Panc1 (cell line): ENCODE results near the gene ABCG2. TPM values are rescaled to one million over a fixed set of nuclear protein-coding genes. Genes with fewer than 3 reads are reported as not detected.

Experiments
- ATAC-seq: fragments of 200-7000 bp; cut with Tn5 transposase; 2 replicates; pipeline ENCODE4 v1.9.1; 2020; ENCODE audit warnings: mild to moderate bottlenecking, moderate library complexity
- BruUV-seq: library from RNA; stranded (reverse); fragments of 400-500 nt; replicated peaks from 2 replicates; lab custom pipeline; 2021; lab: Mats Ljungman, UMichigan
- CTCF ChIA-PET: fragments of 300-600 bp; sonication (Branson Sonifier 250); formaldehyde crosslinking; loops from one replicate; lab custom pipeline; 2022; ENCODE audit warnings: antibody characterized with exemption; lab: Charles Lee
- POLR2A ChIA-PET: fragments of 300-600 bp; sonication (Branson Sonifier 250); formaldehyde crosslinking; loops from one replicate; lab custom pipeline; 2022; ENCODE audit warnings: antibody characterized with exemption; lab: Charles Lee
- DNase-seq: peaks from one replicate; pipeline ENCODE4 v3.0.0-alpha.2; 2010; ENCODE audit warnings: low read depth, low spot score
- H3K27ac ChIP-seq: 2 replicates; pipeline ENCODE4 v1.5.1; 2011; ENCODE audit warnings: mild to moderate bottlenecking, low read length, inconsistent platforms
- H3K27me3 ChIP-seq: fragments of 200-500 bp; sonication (Bioruptor generic); 2 replicates; pipeline ENCODE4 v1.6.0; 2014; ENCODE audit warnings: low read length, inconsistent platforms; ENCODE audit not compliant: control insufficient read depth, insufficient read depth
- H3K36me3 ChIP-seq: fragments of 200-500 bp; sonication (Bioruptor generic); 2 replicates; pipeline ENCODE4 v1.5.1; 2014; ENCODE audit warnings: inconsistent platforms, mild to moderate bottlenecking, low read length, moderate library complexity; ENCODE audit not compliant: control insufficient read depth, insufficient read depth
- H3K4me1 ChIP-seq: 2 replicates; pipeline ENCODE4 v1.5.1; 2011; ENCODE audit warnings: inconsistent platforms, mild to moderate bottlenecking, low read length, moderate library complexity; ENCODE audit not compliant: control insufficient read depth, insufficient read depth
- H3K4me3 ChIP-seq, 2 experiments: 2 replicates each; pipeline ENCODE4 v1.5.1; 2011 to 2012; ENCODE audit warnings: low read depth in 2 of 2, low read length in 2 of 2, mild to moderate bottlenecking in 2 of 2, inconsistent platforms in 1 of 2, moderate library complexity in 1 of 2
- H3K9me3 ChIP-seq: fragments of 200-500 bp; sonication (Bioruptor generic); 2 replicates; pipeline ENCODE4 v1.5.1; 2014; ENCODE audit warnings: low read depth, mild to moderate bottlenecking, inconsistent platforms, low read length, moderate library complexity; ENCODE audit not compliant: control insufficient read depth, insufficient read depth
- POLR2AphosphoS5 ChIP-seq: IDR thresholded peaks from 2 replicates; pipeline ENCODE4 v1.6.1; 2012; ENCODE audit warnings: mild to moderate bottlenecking, low read depth, low read length, moderate library complexity
- SIN3A ChIP-seq: IDR thresholded peaks from 2 replicates; pipeline ENCODE4 v1.6.1; 2012; ENCODE audit warnings: low read depth, mild to moderate bottlenecking, low read length, moderate library complexity, borderline replicate concordance; ENCODE audit not compliant: insufficient read depth
- TCF7L2 ChIP-seq: IDR thresholded peaks from 2 replicates; pipeline ENCODE4 v1.6.1; 2011; ENCODE audit warnings: mild to moderate bottlenecking, low read depth, low read length, inconsistent platforms
- in situ Hi-C: cut with HindIII; loops from 2 replicates; pipeline ENCODE4 v1.10.0; 2016; ENCODE audit warnings: low sequenced_read_pairs, low pct_unique_long_range_greater_than_20kb
- intact Hi-C: fragments of 100-400 bp; cut with micrococcal nuclease; formaldehyde crosslinking; loops from one replicate; pipeline ENCODE4 v1.10.0; 2022; ENCODE audit not compliant: unreplicated experiment
- total RNA-seq: library from RNA; stranded (reverse); gene quantifications from one replicate; pipeline ENCODE4 v1.2.1, GENCODE V29; 2021; ENCODE audit not compliant: unreplicated experiment
- TF ChIP-seq, protein P1 (sequence below): fragments of 450-650 bp; IDR thresholded peaks from 2 replicates; pipeline ENCODE4 v1.5.1; 2017; ENCODE audit warnings: mild to moderate bottlenecking
- TF ChIP-seq, protein P2 (sequence below), 2 experiments: IDR thresholded peaks; 2 replicates each; pipeline ENCODE4 v1.6.1; 2011 to 2012; ENCODE audit warnings: low read depth in 2 of 2, control low read depth in 1 of 2, low read length in 1 of 2, mild to moderate bottlenecking in 1 of 2, moderate library complexity in 1 of 2; ENCODE audit not compliant: insufficient read depth in 1 of 2

Gene ABCG2
- total RNA-seq, 1 experiment from 2014 or later: 63.3 TPM

DNA sequence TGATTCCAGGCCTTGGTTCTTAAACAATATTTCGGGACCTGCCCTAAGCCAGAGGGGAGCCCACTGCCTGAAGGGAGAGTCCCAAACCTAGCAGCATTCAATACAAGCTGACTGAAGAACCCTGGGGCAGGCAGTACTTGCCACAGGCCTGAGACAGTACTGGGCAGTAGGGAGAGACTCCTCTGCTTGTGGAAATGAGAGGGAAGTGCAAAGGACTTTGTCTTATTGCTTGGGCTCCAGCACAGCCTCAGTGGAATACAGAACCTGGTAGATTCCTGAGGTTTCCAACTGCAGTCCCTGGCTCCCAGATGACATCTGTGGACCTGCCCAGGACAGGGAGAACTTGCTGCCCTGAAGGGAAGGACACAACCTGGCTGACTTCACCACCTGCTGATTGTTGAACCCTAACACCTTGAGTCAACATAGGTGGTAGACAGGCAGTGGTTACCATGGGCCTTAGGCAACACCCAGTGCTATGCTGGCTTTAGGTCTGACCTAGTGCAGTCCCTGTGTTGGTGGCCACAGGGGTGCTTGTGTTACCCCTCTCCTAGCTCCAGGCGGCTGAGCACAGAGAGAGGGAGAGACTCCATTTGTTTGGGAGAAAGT, 20.3 kb upstream of the ABCG2 start:
- in situ Hi-C loops: no loop called here
- BruUV-seq: no TSS peak

DNA sequence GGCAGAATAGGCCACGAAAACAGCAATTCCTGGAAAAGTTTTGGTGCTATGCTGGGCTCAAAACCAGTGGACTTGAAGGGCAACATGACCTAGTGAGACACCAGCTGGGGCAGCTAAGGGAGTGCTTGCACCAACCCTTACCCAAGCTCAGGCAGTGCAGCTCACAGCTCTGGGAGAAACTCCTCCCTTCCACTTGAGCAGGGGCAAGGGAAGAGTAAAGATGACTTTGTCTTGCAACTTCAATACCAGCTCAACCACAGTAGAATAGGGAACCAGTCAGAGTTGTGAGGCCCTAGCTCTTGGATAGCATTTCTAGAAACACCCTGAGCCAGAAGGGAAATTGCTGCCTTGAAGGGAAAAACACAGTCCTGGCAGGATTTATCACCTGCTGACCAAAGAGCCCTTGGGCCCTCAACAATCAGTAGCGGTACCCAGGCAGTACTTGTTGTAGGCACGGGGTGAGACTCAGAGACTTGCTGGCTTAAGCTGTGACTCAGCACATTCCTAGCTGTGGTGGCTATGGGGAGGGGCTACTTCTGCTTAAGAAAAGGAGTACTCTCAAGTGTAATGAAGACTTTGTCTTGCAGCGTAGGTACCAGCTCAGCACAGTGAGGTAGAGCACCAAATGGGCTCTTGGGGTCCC, 19.7 kb upstream of the ABCG2 start:
- TF ChIP-seq, protein P1, sequence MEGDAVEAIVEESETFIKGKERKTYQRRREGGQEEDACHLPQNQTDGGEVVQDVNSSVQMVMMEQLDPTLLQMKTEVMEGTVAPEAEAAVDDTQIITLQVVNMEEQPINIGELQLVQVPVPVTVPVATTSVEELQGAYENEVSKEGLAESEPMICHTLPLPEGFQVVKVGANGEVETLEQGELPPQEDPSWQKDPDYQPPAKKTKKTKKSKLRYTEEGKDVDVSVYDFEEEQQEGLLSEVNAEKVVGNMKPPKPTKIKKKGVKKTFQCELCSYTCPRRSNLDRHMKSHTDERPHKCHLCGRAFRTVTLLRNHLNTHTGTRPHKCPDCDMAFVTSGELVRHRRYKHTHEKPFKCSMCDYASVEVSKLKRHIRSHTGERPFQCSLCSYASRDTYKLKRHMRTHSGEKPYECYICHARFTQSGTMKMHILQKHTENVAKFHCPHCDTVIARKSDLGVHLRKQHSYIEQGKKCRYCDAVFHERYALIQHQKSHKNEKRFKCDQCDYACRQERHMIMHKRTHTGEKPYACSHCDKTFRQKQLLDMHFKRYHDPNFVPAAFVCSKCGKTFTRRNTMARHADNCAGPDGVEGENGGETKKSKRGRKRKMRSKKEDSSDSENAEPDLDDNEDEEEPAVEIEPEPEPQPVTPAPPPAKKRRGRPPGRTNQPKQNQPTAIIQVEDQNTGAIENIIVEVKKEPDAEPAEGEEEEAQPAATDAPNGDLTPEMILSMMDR: no peak
- TF ChIP-seq, protein P2, sequence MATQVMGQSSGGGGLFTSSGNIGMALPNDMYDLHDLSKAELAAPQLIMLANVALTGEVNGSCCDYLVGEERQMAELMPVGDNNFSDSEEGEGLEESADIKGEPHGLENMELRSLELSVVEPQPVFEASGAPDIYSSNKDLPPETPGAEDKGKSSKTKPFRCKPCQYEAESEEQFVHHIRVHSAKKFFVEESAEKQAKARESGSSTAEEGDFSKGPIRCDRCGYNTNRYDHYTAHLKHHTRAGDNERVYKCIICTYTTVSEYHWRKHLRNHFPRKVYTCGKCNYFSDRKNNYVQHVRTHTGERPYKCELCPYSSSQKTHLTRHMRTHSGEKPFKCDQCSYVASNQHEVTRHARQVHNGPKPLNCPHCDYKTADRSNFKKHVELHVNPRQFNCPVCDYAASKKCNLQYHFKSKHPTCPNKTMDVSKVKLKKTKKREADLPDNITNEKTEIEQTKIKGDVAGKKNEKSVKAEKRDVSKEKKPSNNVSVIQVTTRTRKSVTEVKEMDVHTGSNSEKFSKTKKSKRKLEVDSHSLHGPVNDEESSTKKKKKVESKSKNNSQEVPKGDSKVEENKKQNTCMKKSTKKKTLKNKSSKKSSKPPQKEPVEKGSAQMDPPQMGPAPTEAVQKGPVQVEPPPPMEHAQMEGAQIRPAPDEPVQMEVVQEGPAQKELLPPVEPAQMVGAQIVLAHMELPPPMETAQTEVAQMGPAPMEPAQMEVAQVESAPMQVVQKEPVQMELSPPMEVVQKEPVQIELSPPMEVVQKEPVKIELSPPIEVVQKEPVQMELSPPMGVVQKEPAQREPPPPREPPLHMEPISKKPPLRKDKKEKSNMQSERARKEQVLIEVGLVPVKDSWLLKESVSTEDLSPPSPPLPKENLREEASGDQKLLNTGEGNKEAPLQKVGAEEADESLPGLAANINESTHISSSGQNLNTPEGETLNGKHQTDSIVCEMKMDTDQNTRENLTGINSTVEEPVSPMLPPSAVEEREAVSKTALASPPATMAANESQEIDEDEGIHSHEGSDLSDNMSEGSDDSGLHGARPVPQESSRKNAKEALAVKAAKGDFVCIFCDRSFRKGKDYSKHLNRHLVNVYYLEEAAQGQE (IDR thresholded peaks at IDR 0.05; ENCODE audit: insufficient read depth in 1 of 2, low read depth in 2 of 2, low read length in 1 of 2): no peak
- TF ChIP-seq POLR2AphosphoS5 (no peak), TCF7L2 (no peak)
- peak; percentile 51; the same call in 1 of the 2 replicates for ATAC-seq
- no peaks in the 10 kb centered on the region for H3K27me3 ChIP-seq
- H3K27ac ChIP-seq: no peak overlapping the region; the same call in 1 of the 2 replicates
- intact Hi-C loops (no loop called here), in situ Hi-C loops (no loop called here)
- no peak overlapping the region for H3K4me3 ChIP-seq
- ChIA-PET POLR2A (no interaction called here), CTCF (no interaction called here)
- DNase-seq: no peak
- no peaks in the 10 kb centered on the region for H3K36me3 ChIP-seq
- no peaks in the 10 kb centered on the region for H3K9me3 ChIP-seq
- BruUV-seq: no TSS peak
- H3K4me1 ChIP-seq: no peaks in the 10 kb centered on the region

More for the DNA sequence above, 20.3 kb upstream of the ABCG2 start:
- intact Hi-C loops: no loop called here
- ATAC-seq (0 out of 2 replicates have a peak, but pooled peaks have one; percentile 42), DNase-seq (no peak)
- Histone ChIP-seq H3K27me3 (no peaks in the 10 kb centered on the region), H3K36me3 (no peaks in the 10 kb centered on the region), H3K9me3 (no peaks in the 10 kb centered on the region), H3K27ac (no peak overlapping the region), H3K4me3 (no peak overlapping the region), H3K4me1 (no peaks in the 10 kb centered on the region)
- ChIA-PET CTCF (no interaction called here), POLR2A (no interaction called here)
- TF ChIP-seq SIN3A (no peak), POLR2AphosphoS5 (no peak), TCF7L2 (no peak)
- TF ChIP-seq, protein P2 (IDR thresholded peaks at IDR 0.05; ENCODE audit: insufficient read depth in 1 of 2, low read depth in 2 of 2, low read length in 1 of 2): no peak
- TF ChIP-seq, protein P1: no peak
